Upper lobe of right lung (tissue), 1 donor: Measurements from ENCODE around the gene LPGAT1. TPM values are rescaled to one million over a fixed set of nuclear protein-coding genes. Genes with fewer than 3 reads are reported as not detected.

Experiments used
- ATAC-seq: fragments of 200-7000 bp; cut with Tn5 transposase; one replicate; pipeline ENCODE4 v1.9.1; 2020; ENCODE audit warnings: mild to moderate bottlenecking, moderate library complexity
- DNase-seq: peaks from one replicate; pipeline ENCODE4 v3.0.0-alpha.2; 2020
- H3K27ac ChIP-seq: fragments of 200-600 bp; one replicate; pipeline ENCODE4 v1.8.0; 2022
- H3K27me3 ChIP-seq: fragments of 200-600 bp; one replicate; pipeline ENCODE4 v1.8.0; 2022; ENCODE audit warnings: mild to moderate bottlenecking
- H3K36me3 ChIP-seq: fragments of 200-600 bp; one replicate; pipeline ENCODE4 v1.8.0; 2022
- H3K4me1 ChIP-seq: fragments of 200-600 bp; one replicate; pipeline ENCODE4 v1.8.0; 2022
- H3K4me3 ChIP-seq: fragments of 200-600 bp; one replicate; pipeline ENCODE4 v1.8.0; 2022; ENCODE audit warnings: mild to moderate bottlenecking
- H3K9me3 ChIP-seq: fragments of 200-600 bp; one replicate; pipeline ENCODE4 v1.8.0; 2022
- CTCF ChIP-seq: fragments of 200-600 bp; IDR thresholded peaks from one replicate; pipeline ENCODE4 v1.8.0; 2022; ENCODE audit warnings: antibody characterized with exemption
- intact Hi-C: fragments of 100-400 bp; cut with DNase I; formaldehyde crosslinking; loops from one replicate; pipeline ENCODE4 v1.11.0; 2022
- total RNA-seq: library from RNA; stranded (reverse); fragmentation: NEBNext Ultra II Directional; extraction: Animal tissue kit (Norgen Biotek cat#: 25700); gene quantifications from one replicate; pipeline ENCODE4 v1.2.1, GENCODE V29; 2021
- donor health status: DM: no; HTN: yes; CAD: no; lungs with severe emphysema.

The LPGAT1 gene
- total RNA-seq, 1 donor from 2014 or later, result 34.5 TPM

- intact Hi-C loops, result no loop called here
- Histone ChIP-seq H3K4me1 (no peaks in the 10 kb centered on the region), H3K27me3 (no peaks in the 10 kb centered on the region), H3K27ac (no peak overlapping the region), H3K36me3 (no peaks in the 10 kb centered on the region), H3K9me3 (no peaks in the 10 kb centered on the region), H3K4me3 (no peak overlapping the region)
- DNase-seq (no peak), ATAC-seq (no peak)
- TF ChIP-seq CTCF, result no peak
Observed at GRCh38 chr1:211870156-211870555, 39.6 kb upstream of the LPGAT1 start.

GRCh38 chr1:211865180-211865579 is 34.6 kb upstream of the LPGAT1 start:
- no peak overlapping the region for H3K4me3 ChIP-seq
- no peak for TF ChIP-seq CTCF
- intact Hi-C loops, result no loop called here
- no peak overlapping the region for H3K27ac ChIP-seq
- H3K27me3 ChIP-seq, result no peaks in the 10 kb centered on the region
- H3K4me1 ChIP-seq, result no peaks in the 10 kb centered on the region
- ATAC-seq (no peak), DNase-seq (no peak)
- no peaks in the 10 kb centered on the region for H3K36me3 ChIP-seq
- H3K9me3 ChIP-seq, result no peaks in the 10 kb centered on the region

GRCh38 chr1:211859405-211859804 is 28.8 kb upstream of the LPGAT1 start:
- H3K4me3 ChIP-seq, result no peak overlapping the region
- H3K9me3 ChIP-seq, result peaks cover 7% of the 10 kb centered on the region
- no peak overlapping the region for H3K27ac ChIP-seq
- DNase-seq, result no peak
- H3K27me3 ChIP-seq, result no peaks in the 10 kb centered on the region
- TF ChIP-seq CTCF, result no peak
- no peaks in the 10 kb centered on the region for H3K4me1 ChIP-seq
- no peak for ATAC-seq
- intact Hi-C loops, result no loop called here
- H3K36me3 ChIP-seq, result no peaks in the 10 kb centered on the region

GRCh38 chr1:211851174-211851573 is 20.6 kb upstream of the LPGAT1 start:
- Histone ChIP-seq H3K36me3 (no peaks in the 10 kb centered on the region), H3K4me1 (no peaks in the 10 kb centered on the region), H3K27ac (no peak overlapping the region), H3K9me3 (no peaks in the 10 kb centered on the region), H3K4me3 (no peak overlapping the region), H3K27me3 (no peaks in the 10 kb centered on the region)
- intact Hi-C loops, result no loop called here
- no peak for ATAC-seq
- TF ChIP-seq CTCF, result no peak
- no peak for DNase-seq

- no peak for DNase-seq
- Histone ChIP-seq H3K4me3 (no peak overlapping the region), H3K27ac (no peak overlapping the region), H3K4me1 (peaks cover 6% of the 10 kb centered on the region), H3K9me3 (no peaks in the 10 kb centered on the region), H3K36me3 (no peaks in the 10 kb centered on the region), H3K27me3 (peaks cover 2% of the 10 kb centered on the region)
- TF ChIP-seq CTCF, result no peak
- intact Hi-C loops, result no loop called here
- no peak for ATAC-seq
Observed at GRCh38 chr1:211843507-211844298, 13.1 kb upstream of the LPGAT1 start.
